Glutamatergic neuron (in vitro differentiated cells): Measurements from ENCODE around the gene DAGLA. TPM values are rescaled to one million over a fixed set of nuclear protein-coding genes. Genes with fewer than 3 reads are reported as not detected.

Experiments
- DNase-seq: peaks from one replicate; pipeline ENCODE4 v3.0.0; 2022
- H3K27ac Mint-ChIP-seq: one replicate; pipeline ENCODE4 v1.8.0; 2020; ENCODE audit warnings: mild to moderate bottlenecking, mixed read lengths, inconsistent platforms; ENCODE audit not compliant: unreplicated experiment
- H3K27me3 Mint-ChIP-seq: one replicate; pipeline ENCODE4 v1.8.0; 2020; ENCODE audit warnings: mild to moderate bottlenecking, moderate library complexity, mixed read lengths, inconsistent platforms; ENCODE audit not compliant: unreplicated experiment
- H3K36me3 Mint-ChIP-seq: one replicate; pipeline ENCODE4 v1.8.0; 2020; ENCODE audit warnings: mild to moderate bottlenecking, mixed read lengths, inconsistent platforms; ENCODE audit not compliant: unreplicated experiment
- H3K4me1 Mint-ChIP-seq: one replicate; pipeline ENCODE4 v1.8.0; 2020; ENCODE audit warnings: mild to moderate bottlenecking, low read depth, mixed read lengths, inconsistent platforms; ENCODE audit not compliant: unreplicated experiment
- H3K4me3 Mint-ChIP-seq: one replicate; pipeline ENCODE4 v1.8.0; 2020; ENCODE audit warnings: mild to moderate bottlenecking, mixed read lengths, inconsistent platforms; ENCODE audit not compliant: unreplicated experiment
- H3K9me3 Mint-ChIP-seq: one replicate; pipeline ENCODE4 v1.8.0; 2020; ENCODE audit warnings: mild to moderate bottlenecking, moderate library complexity, mixed read lengths, inconsistent platforms; ENCODE audit not compliant: unreplicated experiment
- CTCF ChIP-seq: fragments of 200-600 bp; sonication (generic); IDR thresholded peaks from one replicate; pipeline ENCODE4 v1.5.0; 2021; ENCODE audit not compliant: partially characterized antibody, unreplicated experiment
- total RNA-seq: library from RNA; stranded (reverse); fragmentation: NEBNext Ultra II Directional; extraction: Animal tissue kit (Norgen Biotek cat#: 25700); gene quantifications from one replicate; pipeline ENCODE4 v1.2.1, GENCODE V29; 2021; ENCODE audit not compliant: unreplicated experiment

DAGLA gene
- total RNA-seq, 1 donor from 2014 or later = 9.6 TPM

DNA sequence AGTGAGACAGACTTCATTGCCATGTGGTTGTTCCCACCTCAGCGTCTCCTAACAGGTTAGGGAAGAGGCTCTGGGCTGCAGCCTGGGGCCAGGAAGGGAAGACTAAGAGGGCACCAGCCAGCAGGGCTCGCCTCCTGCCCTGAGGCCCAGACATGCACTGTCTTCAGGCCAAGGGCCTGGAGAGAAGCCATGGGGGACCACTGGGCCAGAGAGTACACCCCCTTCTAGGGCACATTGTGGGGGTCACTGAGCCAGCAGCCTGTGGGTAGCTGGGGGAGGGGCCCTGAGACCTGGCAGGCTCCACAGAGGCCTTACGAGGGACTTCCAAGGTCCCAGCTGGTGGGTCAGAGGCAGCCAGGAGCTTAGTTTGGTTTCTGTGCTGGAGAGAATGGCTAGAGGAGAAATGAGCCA lies 47.2 kb downstream of the DAGLA start:
- no peak for DNase-seq
- Mint-ChIP-seq H3K27me3 (no peaks in the 10 kb centered on the region), H3K9me3 (peaks cover 3% of the 10 kb centered on the region), H3K4me1 (peaks cover 20% of the 10 kb centered on the region), H3K4me3 (no peak overlapping the region), H3K27ac (no peak overlapping the region), H3K36me3 (no peaks in the 10 kb centered on the region)
- TF ChIP-seq CTCF = no peak

GRCh38 chr11:61728066-61728939 lies 48.1 kb downstream of the DAGLA start:
- no peak for DNase-seq
- H3K9me3 Mint-ChIP-seq = peaks cover 7% of the 10 kb centered on the region
- H3K27me3 Mint-ChIP-seq = peaks cover 4% of the 10 kb centered on the region
- H3K4me1 Mint-ChIP-seq = peaks cover 28% of the 10 kb centered on the region
- no peak for TF ChIP-seq CTCF
- H3K4me3 Mint-ChIP-seq = no peak overlapping the region
- H3K27ac Mint-ChIP-seq = no peak overlapping the region
- H3K36me3 Mint-ChIP-seq = no peaks in the 10 kb centered on the region

DNA sequence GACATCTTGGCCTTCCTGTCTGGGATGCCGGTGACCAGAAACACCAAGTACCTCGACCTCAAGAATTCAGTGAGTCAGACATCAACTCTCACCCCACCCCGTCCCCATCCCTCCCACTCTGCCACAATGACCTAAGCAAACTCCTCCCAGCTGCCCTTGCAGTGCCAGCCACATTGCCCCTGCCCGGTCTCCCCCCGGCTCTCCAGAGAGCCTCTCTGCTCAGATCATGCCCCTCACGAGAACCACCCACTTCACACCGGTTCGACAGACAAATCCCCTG lies 48.7 kb downstream of the DAGLA start:
- H3K9me3 Mint-ChIP-seq = peaks cover 10% of the 10 kb centered on the region
- no peak for TF ChIP-seq CTCF
- H3K36me3 Mint-ChIP-seq = no peaks in the 10 kb centered on the region
- H3K27ac Mint-ChIP-seq = no peak overlapping the region
- no peak overlapping the region for H3K4me3 Mint-ChIP-seq
- peaks cover 33% of the 10 kb centered on the region for H3K4me1 Mint-ChIP-seq
- no peak for DNase-seq
- peaks cover 8% of the 10 kb centered on the region for H3K27me3 Mint-ChIP-seq

GRCh38 chr11:61730240-61730994 lies 50.2 kb downstream of the DAGLA start:
- DNase-seq = no peak
- TF ChIP-seq CTCF = no peak
- Mint-ChIP-seq H3K4me3 (no peak overlapping the region), H3K4me1 (peaks cover 32% of the 10 kb centered on the region), H3K27ac (no peak overlapping the region), H3K27me3 (peaks cover 9% of the 10 kb centered on the region), H3K36me3 (no peaks in the 10 kb centered on the region), H3K9me3 (peaks cover 11% of the 10 kb centered on the region)
